Bone marrow (tissue), 2 donors: ENCODE measurements around the gene BCAS3.
"Not testable (repeated sequence)": the region's sequence is repeated elsewhere in the genome, so short reads cannot be mapped to it uniquely, and the experiment has no call there.

Experiments used
- DNase-seq, 2 donors: peaks; one replicate each; lab custom pipeline; 2025; lab: John Stamatoyannopoulos, UW

Gene BCAS3

GRCh38 chr17:61425682-61426481, 748.2 kb downstream of the BCAS3 start:
- DNase-seq, result no peak

- DNase-seq, result no peak
Measured at GRCh38 chr17:61426482-61427304, 749.0 kb downstream of the BCAS3 start.

DNA sequence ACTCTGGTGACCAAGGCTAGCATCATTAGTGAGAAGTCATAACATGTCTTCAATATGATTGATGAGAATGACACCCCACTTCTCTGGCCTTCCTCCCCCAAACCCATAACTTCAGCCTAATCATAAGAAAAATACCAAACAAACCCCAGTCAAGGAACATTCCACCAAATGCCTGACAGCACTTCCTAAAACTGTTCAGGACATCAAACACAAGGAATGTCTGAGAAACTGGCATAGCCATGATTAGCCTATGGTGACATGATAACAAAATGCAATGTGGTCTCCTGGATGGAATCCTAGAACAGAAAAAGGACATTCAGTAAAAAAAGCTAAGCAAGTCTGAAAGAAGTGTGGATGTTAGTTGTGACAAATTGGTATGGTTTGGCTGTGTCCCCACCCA, 749.9 kb downstream of the BCAS3 start:
- DNase-seq, result no peak

GRCh38 chr17:61429274-61429673, 751.6 kb downstream of the BCAS3 start:
- no peak for DNase-seq

DNA sequence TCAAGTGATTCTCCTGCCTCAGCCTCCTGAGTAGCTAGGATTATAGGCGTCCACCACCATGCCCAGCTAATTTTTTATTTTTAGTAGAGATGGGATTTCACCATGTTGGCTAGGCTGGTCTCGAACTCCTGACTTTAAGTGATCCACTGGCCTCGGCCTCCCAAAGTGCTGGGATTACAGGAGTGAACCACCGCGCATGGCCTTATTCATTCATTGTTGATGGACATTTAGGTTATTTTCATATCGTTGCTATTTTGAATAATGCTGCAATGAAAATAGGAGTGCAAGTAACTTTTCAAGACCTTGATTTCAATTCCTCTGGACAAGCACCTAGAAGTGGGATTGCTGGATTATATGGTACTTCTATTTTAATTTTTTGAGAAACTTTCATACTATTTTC, 752.2 kb downstream of the BCAS3 start:
- DNase-seq, result not testable (repeated sequence)

DNA sequence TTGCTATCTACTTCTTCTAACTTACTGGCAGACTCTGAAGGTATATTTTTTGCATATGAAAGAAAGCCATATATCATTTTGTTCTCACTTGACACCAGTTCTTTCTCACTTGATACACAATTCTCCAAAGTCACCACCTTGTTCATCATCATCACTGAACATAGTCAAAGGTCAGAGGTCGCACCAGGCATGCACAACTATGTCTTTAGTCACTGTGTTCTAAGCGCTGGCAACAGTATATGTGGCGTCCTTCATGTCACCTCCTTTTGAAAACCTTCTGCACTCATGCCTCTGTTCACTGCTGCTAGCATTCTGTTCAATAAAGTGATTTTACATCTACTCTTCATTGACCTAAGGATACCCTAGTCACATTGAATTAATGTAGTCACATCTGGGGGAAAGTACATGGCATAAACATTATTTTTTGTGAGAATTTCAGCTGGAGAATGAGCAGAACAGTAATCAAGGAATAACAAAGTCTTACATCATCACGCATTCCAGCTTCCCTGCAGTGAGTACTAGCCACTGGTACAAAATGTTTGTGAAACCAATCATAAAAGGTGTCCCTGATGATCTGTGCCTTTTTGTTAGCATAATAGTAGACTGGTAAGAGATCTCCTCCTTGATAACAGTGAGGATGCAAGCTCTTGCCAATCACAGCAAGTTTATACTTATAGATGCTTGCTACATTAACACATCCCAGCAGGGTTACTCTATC, 754.1 kb downstream of the BCAS3 start:
- DNase-seq, result no peak

DNA sequence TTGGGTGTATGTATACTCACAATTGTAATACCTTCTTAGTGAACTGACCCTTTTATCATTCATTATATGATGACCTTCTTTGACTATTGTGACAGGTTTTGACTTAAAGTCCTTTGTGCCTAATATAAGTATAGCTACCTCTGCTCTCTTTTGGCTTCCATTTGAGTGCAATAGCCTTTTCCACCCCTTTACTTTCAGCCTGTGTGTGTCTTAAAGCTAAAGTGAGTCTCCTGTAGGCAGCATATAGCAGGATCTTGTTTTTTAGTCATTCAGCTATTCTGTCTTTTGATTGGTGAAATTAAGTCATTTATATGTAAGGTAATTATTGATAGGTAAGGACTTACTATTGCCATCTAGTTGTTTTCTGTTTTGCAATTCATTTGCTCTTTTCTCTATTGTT, 758.6 kb downstream of the BCAS3 start:
- no peak for DNase-seq

- DNase-seq, result no peak
Measured at GRCh38 chr17:61436995-61437704, 759.5 kb downstream of the BCAS3 start.

DNA sequence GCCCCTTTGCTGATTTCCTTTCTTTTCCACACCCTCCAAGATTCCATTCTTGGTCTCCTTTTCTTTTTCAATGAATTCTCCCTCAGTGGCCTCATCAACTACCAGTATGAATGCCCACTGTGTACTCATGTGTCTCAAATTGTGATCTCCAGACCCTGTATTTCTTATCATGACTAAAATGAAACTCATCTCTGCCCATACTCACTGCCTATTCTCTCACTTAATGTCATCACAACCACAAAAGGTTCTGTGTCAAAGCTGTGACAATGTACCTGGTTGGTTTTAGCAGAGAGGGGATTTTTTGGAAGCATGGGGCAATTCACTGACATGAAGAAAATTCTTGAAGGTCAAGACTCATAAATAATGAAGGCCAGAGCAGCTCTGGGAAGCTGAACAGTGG, 763.0 kb downstream of the BCAS3 start:
- DNase-seq, result no peak

DNA sequence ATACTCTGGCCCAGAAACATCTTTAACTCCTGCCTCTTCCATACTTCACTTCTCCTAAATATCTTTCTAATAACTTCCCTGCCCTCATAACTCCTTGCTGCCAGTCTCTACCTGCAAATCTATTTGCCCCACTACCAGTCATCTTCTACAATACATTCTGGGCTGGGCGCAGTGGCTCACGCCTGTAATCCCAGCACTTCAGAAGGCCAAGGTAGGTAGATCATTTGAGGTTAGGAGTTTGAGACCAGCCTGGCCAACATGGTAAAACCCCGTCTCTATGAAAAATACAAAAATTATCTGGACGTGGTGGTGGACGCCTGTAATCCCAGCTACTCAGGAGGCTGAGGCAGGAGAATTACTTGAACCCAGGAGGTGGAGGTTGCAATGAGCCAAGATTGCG, 763.9 kb downstream of the BCAS3 start:
- DNase-seq, result not testable (repeated sequence)

- no peak for DNase-seq
Measured at GRCh38 chr17:61442136-61442775, 764.6 kb downstream of the BCAS3 start.
